ENCODE measurements around the gene TACO1. TPM values are rescaled to one million over a fixed set of nuclear protein-coding genes. Genes with fewer than 3 reads are reported as not detected.

TACO1 gene
- total RNA-seq, 2 donors from 2014 or later = 12.8 to 17.4 TPM

- no peak for DNase-seq (ENCODE audit: low spot score)
- H3K27me3 ChIP-seq (replicated peaks; ENCODE audit: insufficient read depth) = no peaks in the 10 kb centered on the region
- TF ChIP-seq CTCF (IDR thresholded peaks at IDR 0.05) = no peak
- no peak for TF ChIP-seq POLR2AphosphoS5 (IDR thresholded peaks at IDR 0.05)
- no peak for TF ChIP-seq POLR2A (IDR thresholded peaks at IDR 0.05)
- H3K4me3 ChIP-seq = peak overlapping the region; percentile 55 to 78
- no peaks in the 10 kb centered on the region for H3K36me3 ChIP-seq
- intact Hi-C loops (cut with DNase I) = loop anchor here (5.0 kb wide), 3 partner anchors 69 to 226 kb away; partner anchors contain the start of gene DCAF7
- no peaks in the 10 kb centered on the region for H3K9me3 ChIP-seq
- 8% methylated on average over 10 of the region's 10 CpGs for WGBS
- peaks cover 4% of the 10 kb centered on the region for H3K4me1 ChIP-seq (replicated peaks)
- peak overlapping the region; percentile 80 to 87 for H3K27ac ChIP-seq
Measured at GRCh38 chr17:63621229-63621683, 20.6 kb downstream of the TACO1 start.

- Histone ChIP-seq H3K36me3 (no peaks in the 10 kb centered on the region), H3K27me3 (replicated peaks; ENCODE audit: insufficient read depth) (no peaks in the 10 kb centered on the region), H3K4me1 (replicated peaks) (peaks cover 10% of the 10 kb centered on the region), H3K9me3 (no peaks in the 10 kb centered on the region), H3K27ac (peak within 1 kb of the TSS; percentile 80 to 87), H3K4me3 (peak within 1 kb of the TSS; percentile 55 to 78)
- WGBS = under 1% methylated on average over 73 of the region's 75 CpGs
- intact Hi-C loops (cut with DNase I) = loop anchor here (5.0 kb wide), 3 partner anchors 70 to 225 kb away; partner anchors contain the start of gene DCAF7
- DNase-seq (ENCODE audit: low spot score) = peak; percentile 100
- TF ChIP-seq CTCF (IDR thresholded peaks at IDR 0.05) = peak in 2 of 4 experiments; percentile 39 to 57
- peak; percentile 95 for TF ChIP-seq POLR2AphosphoS5 (IDR thresholded peaks at IDR 0.05)
- peak; percentile 86 for TF ChIP-seq POLR2A (IDR thresholded peaks at IDR 0.05)
Measured at GRCh38 chr17:63621684-63622573, 21.2 kb downstream of the TACO1 start, which contains the start of gene MAP3K3. Gene MAP3K3, plus strand, starts transcription at chr17:63622417. Its CDS starts 343 bp downstream, at chr17:63622760.

GRCh38 chr17:63622574-63623390 lies 22.1 kb downstream of the TACO1 start:
- DNase-seq (ENCODE audit: low spot score) = peak; percentile 49

More at GRCh38 chr17:63622574-63623390, 22.1 kb downstream of the TACO1 start:
- under 1% methylated on average over 25 of the region's 100 CpGs for WGBS
- Histone ChIP-seq H3K9me3 (no peaks in the 10 kb centered on the region), H3K36me3 (no peaks in the 10 kb centered on the region), H3K27ac (peak overlapping the region; percentile 76 to 87), H3K4me3 (peak overlapping the region; percentile 55 to 78), H3K27me3 (replicated peaks; ENCODE audit: insufficient read depth) (no peaks in the 10 kb centered on the region), H3K4me1 (replicated peaks) (peaks cover 11% of the 10 kb centered on the region)
- intact Hi-C loops (cut with DNase I) = loop anchor here (5.0 kb wide), 3 partner anchors 70 to 225 kb away; partner anchors contain the start of gene DCAF7
- TF ChIP-seq CTCF (IDR thresholded peaks at IDR 0.05) (no peak), POLR2AphosphoS5 (IDR thresholded peaks at IDR 0.05) (no peak), POLR2A (IDR thresholded peaks at IDR 0.05) (no peak)
